ELR (cell line): ENCODE data around the gene FN1.

Experiments used
- DNase-seq: peaks from one replicate; pipeline ENCODE4 v3.0.0-alpha.2; 2015; ENCODE audit warnings: low read depth

The FN1 gene

GRCh38 chr2:215383652-215384279 lies 52.1 kb downstream of the FN1 start:
- no peak for DNase-seq

GRCh38 chr2:215382480-215382879 lies 53.4 kb downstream of the FN1 start:
- no peak for DNase-seq

- no peak for DNase-seq
Measured at GRCh38 chr2:215382011-215382410, 53.9 kb downstream of the FN1 start.

GRCh38 chr2:215380699-215381098 lies 55.2 kb downstream of the FN1 start:
- no peak for DNase-seq

GRCh38 chr2:215379948-215380347 lies 55.9 kb downstream of the FN1 start:
- DNase-seq, result no peak

- no peak for DNase-seq
Measured at GRCh38 chr2:215379039-215379438, 56.8 kb downstream of the FN1 start.

- DNase-seq, result no peak
Measured at GRCh38 chr2:215378045-215378444, 57.8 kb downstream of the FN1 start.

GRCh38 chr2:215377283-215377682 lies 58.6 kb downstream of the FN1 start:
- no peak for DNase-seq

GRCh38 chr2:215376103-215376780 lies 59.6 kb downstream of the FN1 start:
- no peak for DNase-seq

- no peak for DNase-seq
Measured at GRCh38 chr2:215375467-215375830, 60.4 kb downstream of the FN1 start.

GRCh38 chr2:215374642-215375466 lies 61.0 kb downstream of the FN1 start:
- no peak for DNase-seq

GRCh38 chr2:215374002-215374401 lies 61.9 kb downstream of the FN1 start:
- DNase-seq, result no peak

GRCh38 chr2:215372968-215373649 lies 62.8 kb downstream of the FN1 start:
- no peak for DNase-seq

- no peak for DNase-seq
Measured at GRCh38 chr2:215371915-215372897, 63.7 kb downstream of the FN1 start.

GRCh38 chr2:215370112-215370965 lies 65.5 kb downstream of the FN1 start:
- no peak for DNase-seq

GRCh38 chr2:215369181-215369760 lies 66.6 kb downstream of the FN1 start:
- DNase-seq, result no peak

GRCh38 chr2:215368493-215368809 lies 67.4 kb downstream of the FN1 start:
- no peak for DNase-seq

GRCh38 chr2:215367662-215368492 lies 68.0 kb downstream of the FN1 start:
- DNase-seq, result peak; percentile 84

- DNase-seq, result no peak
Measured at GRCh38 chr2:215366440-215367032, 69.3 kb downstream of the FN1 start.
